OCI-LY3 (cell line): ENCODE data around the gene TMEM240.

Source experiments
- CTCF ChIP-seq: fragments of 200-600, 300-600 bp; sonication (generic); IDR thresholded peaks from 2 replicates; pipeline ENCODE4 v1.5.1; 2014; ENCODE audit warnings: antibody characterized with exemption, low read length, low read depth
- EZH2phosphoT487 ChIP-seq: fragments of 200-600 bp; shearing (Covaris generic); IDR thresholded peaks from 2 replicates; pipeline ENCODE4 v1.6.1; 2018; ENCODE audit warnings: antibody characterized with exemption, mixed run types, low read depth

- TF ChIP-seq CTCF (no peak), EZH2phosphoT487 (no peak)
These were observed 3.4 kb downstream of the TMEM240 start for GRCh38 chr1:1536938-1537546.
